MCF 10A (cell line): Measurements from ENCODE around the gene ULK3. TPM values are rescaled to one million over a fixed set of nuclear protein-coding genes. Genes with fewer than 3 reads are reported as not detected.

Experiments used
- BruUV-seq: library from RNA; stranded (reverse); fragments of 400-500 nt; replicated peaks from 2 replicates; lab custom pipeline; 2021; lab: Mats Ljungman, UMichigan
- CTCF ChIA-PET: fragments of 300-600 bp; sonication (Branson Sonifier 250); formaldehyde crosslinking; extraction: SDS; loops from one replicate; lab custom pipeline; 2021; ENCODE audit warnings: antibody characterized with exemption, inconsistent platforms; lab: Yijun Ruan, JAX
- POLR2A ChIA-PET: fragments of 300-600, 350-650 bp; sonication (Branson Sonifier 250); formaldehyde crosslinking; extraction: SDS; loops from one replicate; lab custom pipeline; 2020; ENCODE audit warnings: antibody characterized with exemption, inconsistent platforms; lab: Yijun Ruan, JAX
- DNase-seq: peaks from one replicate; pipeline ENCODE4 v3.0.0-alpha.2; 2018; ENCODE audit not compliant: unreplicated experiment
- H3K27ac Mint-ChIP-seq: one replicate; pipeline ENCODE4 v1.8.0; 2022; ENCODE audit warnings: mild to moderate bottlenecking, low read depth, mixed read lengths; ENCODE audit not compliant: unreplicated experiment
- H3K27me3 Mint-ChIP-seq: one replicate; pipeline ENCODE4 v1.8.0; 2022; ENCODE audit warnings: mixed read lengths; ENCODE audit not compliant: insufficient read depth, unreplicated experiment
- H3K36me3 Mint-ChIP-seq: one replicate; pipeline ENCODE4 v1.8.0; 2022; ENCODE audit warnings: mild to moderate bottlenecking, moderate library complexity, mixed read lengths; ENCODE audit not compliant: insufficient read depth, unreplicated experiment
- H3K4me1 Mint-ChIP-seq: one replicate; pipeline ENCODE4 v1.8.0; 2022; ENCODE audit warnings: mixed read lengths; ENCODE audit not compliant: insufficient read depth, unreplicated experiment
- H3K4me3 Mint-ChIP-seq: one replicate; pipeline ENCODE4 v1.8.0; 2022; ENCODE audit warnings: mild to moderate bottlenecking, moderate library complexity, mixed read lengths; ENCODE audit not compliant: unreplicated experiment
- H3K9me3 Mint-ChIP-seq: one replicate; pipeline ENCODE4 v1.8.0; 2022; ENCODE audit warnings: mixed read lengths; ENCODE audit not compliant: unreplicated experiment
- CTCF ChIP-seq: fragments of 200-600 bp; IDR thresholded peaks from one replicate; pipeline ENCODE4 v1.8.0; 2022; ENCODE audit warnings: antibody characterized with exemption, mild to moderate bottlenecking; ENCODE audit not compliant: unreplicated experiment
- intact Hi-C: fragments of 100-400 bp; cut with micrococcal nuclease; formaldehyde crosslinking; loops from 2 replicates; pipeline ENCODE4 v1.14.1; 2022
- total RNA-seq: library from RNA; stranded (reverse); gene quantifications from 2 replicates; pipeline ENCODE4 v1.2.3, GENCODE V29; 2022

ULK3 gene
- total RNA-seq, 1 experiment from 2014 or later = 27.6 TPM

- Mint-ChIP-seq H3K4me3 (no peak overlapping the region), H3K9me3 (no peaks in the 10 kb centered on the region), H3K4me1 (peaks cover 18% of the 10 kb centered on the region), H3K27ac (peak overlapping the region; percentile 83), H3K36me3 (peaks cover 43% of the 10 kb centered on the region), H3K27me3 (no peaks in the 10 kb centered on the region)
- POLR2A ChIA-PET = interaction anchor here (0.6 to 2.3 kb wide), 15 partner anchors 8 to 338 kb away, joined by 3 to 33 read pairs (median 3); partner anchors contain the start of genes COX5A, CSK, FAM219B and UBL7
- intact Hi-C loops = no loop called here
- CTCF ChIA-PET = interaction anchor here (0.5 to 2.7 kb wide), 34 partner anchors 8 to 209 kb away, joined by 3 to 57 read pairs (median 4); partner anchors contain the start of genes CSK and ULK3
- DNase-seq = no peak
- TF ChIP-seq CTCF = no peak
- BruUV-seq = no TSS peak
Observed at GRCh38 chr15:74799255-74799855, 43.6 kb downstream of the ULK3 start.

DNA sequence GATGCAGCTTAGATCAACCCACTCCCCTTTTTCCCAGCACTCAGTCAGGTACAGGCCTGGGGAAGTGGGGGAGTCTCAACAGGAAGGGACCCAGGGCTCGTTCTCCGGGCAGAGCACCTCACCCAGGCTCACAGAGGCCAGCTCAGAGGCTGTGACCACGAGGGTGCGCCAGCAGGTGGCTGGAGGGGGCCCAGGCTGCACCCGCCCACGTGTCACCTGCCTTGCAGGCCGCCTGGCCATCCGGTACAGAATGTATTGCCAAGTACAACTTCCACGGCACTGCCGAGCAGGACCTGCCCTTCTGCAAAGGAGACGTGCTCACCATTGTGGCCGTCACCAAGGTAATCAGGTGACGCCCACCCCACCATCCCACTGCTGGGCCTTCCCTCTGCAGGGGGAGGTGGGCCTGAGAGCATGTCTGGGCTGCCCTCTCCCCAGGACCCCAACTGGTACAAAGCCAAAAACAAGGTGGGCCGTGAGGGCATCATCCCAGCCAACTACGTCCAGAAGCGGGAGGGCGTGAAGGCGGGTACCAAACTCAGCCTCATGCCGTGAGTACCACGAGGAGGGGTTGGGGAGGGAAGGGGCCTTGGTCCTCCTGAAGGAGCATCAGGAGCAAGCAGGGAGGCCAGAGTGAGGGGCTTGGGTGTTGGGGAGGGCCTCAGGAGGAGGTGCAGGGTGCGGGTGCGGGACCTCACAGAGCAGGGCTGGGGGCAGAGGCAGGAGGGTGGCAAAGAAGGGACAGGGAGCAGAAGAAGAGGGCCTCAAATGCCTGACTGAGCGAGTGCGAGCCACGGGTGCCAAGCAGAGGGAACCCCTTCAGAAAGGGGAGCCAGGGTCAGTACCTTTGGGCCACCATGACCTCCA, 44.3 kb downstream of the ULK3 start:
- DNase-seq = no peak
- H3K4me1 Mint-ChIP-seq = peaks cover 18% of the 10 kb centered on the region
- TF ChIP-seq CTCF = no peak
- H3K36me3 Mint-ChIP-seq = peaks cover 36% of the 10 kb centered on the region
- BruUV-seq = no TSS peak
- H3K27me3 Mint-ChIP-seq = no peaks in the 10 kb centered on the region
- H3K9me3 Mint-ChIP-seq = no peaks in the 10 kb centered on the region
- H3K27ac Mint-ChIP-seq = no peak overlapping the region
- no peak overlapping the region for H3K4me3 Mint-ChIP-seq
- ChIA-PET POLR2A (interaction anchor here (0.7 to 2.4 kb wide), 6 partner anchors 15 to 108 kb away, joined by 3 to 33 read pairs (median 8); partner anchors contain the start of genes CSK and FAM219B), CTCF (interaction anchor here (0.6 to 2.7 kb wide), 15 partner anchors 7 to 173 kb away, joined by 3 to 57 read pairs (median 6); partner anchors contain the start of gene CSK)
- intact Hi-C loops = no loop called here

DNA sequence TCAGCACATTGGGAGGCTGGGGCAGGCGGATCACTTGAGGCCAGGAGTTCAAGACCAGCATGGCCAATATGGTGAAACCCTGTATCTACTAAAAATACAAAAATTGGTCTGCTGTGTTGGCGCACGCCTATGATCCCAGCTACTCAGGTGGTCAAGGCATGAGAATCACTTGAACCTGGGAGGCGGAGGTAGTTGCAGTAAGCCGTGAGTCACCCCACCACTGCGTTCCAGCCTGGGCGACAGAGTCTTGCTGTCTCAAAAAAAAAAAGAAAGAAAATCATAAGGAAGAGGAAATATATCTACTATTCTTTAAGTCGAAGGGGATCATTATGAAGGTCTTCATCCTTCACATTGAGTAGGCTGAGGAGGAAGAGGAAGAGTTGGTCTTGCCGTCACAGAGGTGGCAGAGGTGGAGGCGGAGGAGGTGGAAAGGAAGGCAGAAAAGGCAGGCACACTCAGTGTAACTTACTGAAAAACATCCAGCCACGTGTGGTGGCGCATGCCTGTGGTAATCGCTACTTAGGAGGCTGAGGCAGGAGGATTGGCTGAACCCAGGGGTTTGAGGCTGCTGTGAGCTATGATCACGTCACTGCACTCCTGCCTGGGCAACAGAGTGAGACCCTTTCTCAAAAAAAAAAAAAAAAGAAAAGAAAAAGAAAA, 46.9 kb downstream of the ULK3 start:
- H3K27me3 Mint-ChIP-seq = no peaks in the 10 kb centered on the region
- H3K27ac Mint-ChIP-seq = peak overlapping the region; percentile 7
- peak; percentile 56 for DNase-seq
- no peak overlapping the region for H3K4me3 Mint-ChIP-seq
- ChIA-PET POLR2A (interaction anchor here (0.6 to 2.4 kb wide), 4 partner anchors 9 to 152 kb away, joined by 3 to 10 read pairs (median 4); no protein-coding TSS in a partner anchor), CTCF (interaction anchor here (0.5 to 2.2 kb wide), 7 partner anchors 8 to 538 kb away, joined by 3 to 10 read pairs (median 7); no protein-coding TSS in a partner anchor)
- H3K36me3 Mint-ChIP-seq = peaks cover 21% of the 10 kb centered on the region
- intact Hi-C loops = no loop called here
- H3K9me3 Mint-ChIP-seq = no peaks in the 10 kb centered on the region
- TF ChIP-seq CTCF = no peak
- no TSS peak for BruUV-seq
- peaks cover 30% of the 10 kb centered on the region for H3K4me1 Mint-ChIP-seq
